WERI-Rb-1 (cell line): ENCODE measurements around the gene TOMM7.
"Not testable (repeated sequence)": the region's sequence is repeated elsewhere in the genome, so short reads cannot be mapped to it uniquely, and the experiment has no call there.

Source experiments
- DNase-seq: peaks from one replicate; pipeline ENCODE4 v3.0.0-alpha.2; 2020
- H3K27ac ChIP-seq: fragments of 250-450 bp; sonication (Bioruptor Pico); 2 replicates; pipeline ENCODE4 v1.5.1; 2020; ENCODE audit warnings: mild to moderate bottlenecking, moderate library complexity
- H3K27me3 ChIP-seq: fragments of 250-450 bp; sonication (Bioruptor Pico); 2 replicates; pipeline ENCODE4 v1.5.1; 2021; ENCODE audit warnings: mild to moderate bottlenecking, low read depth, moderate library complexity; ENCODE audit not compliant: insufficient read depth, severe bottlenecking
- H3K36me3 ChIP-seq: fragments of 250-450 bp; sonication (Bioruptor Pico); 2 replicates; pipeline ENCODE4 v1.5.1; 2020; ENCODE audit warnings: mild to moderate bottlenecking, moderate library complexity
- H3K4me3 ChIP-seq: 2 replicates; pipeline ENCODE4 v1.5.1; 2011; ENCODE audit warnings: low read depth, mild to moderate bottlenecking, control low read depth, low read length
- H3K9me3 ChIP-seq: fragments of 250-450 bp; sonication (Bioruptor Pico); 2 replicates; pipeline ENCODE4 v1.5.1; 2021; ENCODE audit warnings: mild to moderate bottlenecking, moderate library complexity; ENCODE audit not compliant: severe bottlenecking
- CTCF ChIP-seq: IDR thresholded peaks from 2 replicates; pipeline ENCODE4 v1.5.1; 2011; ENCODE audit warnings: low read depth, mild to moderate bottlenecking, control low read depth, inconsistent platforms, low read length

Gene TOMM7

GRCh38 chr7:22808140-22808539 is 14.5 kb downstream of the TOMM7 start:
- Histone ChIP-seq H3K9me3 (no peaks in the 10 kb centered on the region), H3K36me3 (peaks cover 7% of the 10 kb centered on the region), H3K27ac (no peak overlapping the region), H3K27me3 (no peaks in the 10 kb centered on the region), H3K4me3 (no peak overlapping the region)
- TF ChIP-seq CTCF: no peak
- no peak for DNase-seq

DNA sequence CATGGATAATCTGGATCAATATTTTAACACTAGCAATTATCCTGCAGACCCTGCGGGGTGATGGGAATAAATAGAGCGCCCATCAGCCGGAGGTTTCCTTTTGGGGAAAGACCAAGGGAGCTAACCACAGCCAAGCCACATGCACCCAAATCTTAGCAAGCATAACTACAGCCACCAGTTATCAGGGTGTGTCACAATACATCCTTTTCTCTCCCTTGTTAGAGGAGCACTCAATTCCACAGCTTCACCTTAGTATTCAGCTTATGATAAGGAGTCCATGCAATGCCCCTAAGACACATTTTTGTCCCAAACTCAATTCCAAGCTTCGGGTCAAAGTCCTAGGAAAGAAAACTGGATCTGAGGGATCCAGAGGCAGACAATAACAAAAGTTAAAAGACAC is 15.9 kb downstream of the TOMM7 start:
- no peak overlapping the region for H3K27ac ChIP-seq
- no peak for TF ChIP-seq CTCF

DNA sequence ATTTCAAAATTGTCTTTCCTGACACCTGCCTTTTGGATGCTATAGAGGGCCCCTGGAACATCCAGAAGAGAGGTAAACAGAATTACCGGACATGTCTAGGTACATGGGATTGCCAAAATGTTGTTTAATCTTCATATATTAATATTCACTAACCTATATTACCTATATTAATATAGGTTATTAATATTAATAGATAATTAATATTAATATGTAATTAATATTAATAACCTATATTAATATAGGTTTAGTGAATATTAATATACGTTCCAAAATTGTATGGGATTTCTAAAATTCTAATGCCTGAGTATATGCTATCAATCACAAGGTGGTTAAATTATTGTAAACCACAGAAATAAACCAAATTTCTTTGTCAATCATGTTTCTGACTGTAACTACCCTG is 17.4 kb downstream of the TOMM7 start:
- Histone ChIP-seq H3K36me3 (no peaks in the 10 kb centered on the region), H3K4me3 (no peak overlapping the region), H3K27me3 (no peaks in the 10 kb centered on the region), H3K9me3 (peaks cover 4% of the 10 kb centered on the region), H3K27ac (no peak overlapping the region)
- DNase-seq: no peak
- no peak for TF ChIP-seq CTCF

More for the DNA sequence above, 15.9 kb downstream of the TOMM7 start:
- Histone ChIP-seq H3K4me3 (no peak overlapping the region), H3K36me3 (no peaks in the 10 kb centered on the region), H3K9me3 (peaks cover 4% of the 10 kb centered on the region), H3K27me3 (no peaks in the 10 kb centered on the region)
- DNase-seq: no peak

DNA sequence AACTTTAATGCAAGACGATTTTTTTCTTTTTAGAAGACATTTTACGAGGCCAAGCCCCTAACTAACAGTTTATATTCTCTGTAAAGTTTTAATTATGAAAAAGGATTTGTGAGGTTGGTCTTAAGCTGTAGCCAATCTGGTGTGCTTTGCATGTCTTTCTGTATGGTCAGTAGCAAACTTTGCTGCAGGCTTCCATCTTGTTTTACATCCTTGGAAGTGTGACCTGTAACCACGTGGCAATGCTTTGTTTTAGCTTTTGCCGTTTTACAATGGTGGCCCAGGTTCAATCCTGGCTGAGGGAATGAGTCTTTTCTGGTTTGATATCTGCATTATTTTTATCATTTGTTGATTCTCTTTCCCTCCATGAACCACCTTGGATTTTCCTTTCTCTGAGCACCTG is 19.8 kb downstream of the TOMM7 start:
- not testable (repeated sequence) for H3K36me3 ChIP-seq, H3K27ac ChIP-seq, H3K27me3 ChIP-seq, H3K4me3 ChIP-seq, H3K9me3 ChIP-seq, DNase-seq

DNA sequence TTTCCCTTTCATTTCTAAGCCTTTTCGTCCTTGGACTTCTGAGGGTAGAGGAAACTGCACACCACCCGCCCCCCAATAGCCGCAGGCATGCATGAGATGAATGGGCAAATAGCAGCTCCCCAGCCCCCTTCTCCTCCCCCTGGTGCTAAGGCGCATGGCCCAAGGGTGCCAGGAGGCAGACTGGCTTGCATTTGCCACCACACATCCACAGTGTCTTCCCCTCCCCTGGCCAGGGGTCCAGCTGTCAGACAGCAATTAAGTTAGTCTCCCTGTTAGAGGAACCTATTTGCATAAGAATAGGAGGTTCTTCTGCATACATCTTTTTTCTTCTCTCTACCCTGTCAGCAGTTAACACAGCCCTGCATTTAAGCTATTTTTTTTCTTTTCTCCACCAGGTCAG is 20.2 kb downstream of the TOMM7 start:
- no peak for DNase-seq
- Histone ChIP-seq H3K9me3 (peaks cover 4% of the 10 kb centered on the region), H3K36me3 (no peaks in the 10 kb centered on the region), H3K27me3 (no peaks in the 10 kb centered on the region), H3K27ac (no peak overlapping the region), H3K4me3 (no peak overlapping the region)
- TF ChIP-seq CTCF: no peak

DNA sequence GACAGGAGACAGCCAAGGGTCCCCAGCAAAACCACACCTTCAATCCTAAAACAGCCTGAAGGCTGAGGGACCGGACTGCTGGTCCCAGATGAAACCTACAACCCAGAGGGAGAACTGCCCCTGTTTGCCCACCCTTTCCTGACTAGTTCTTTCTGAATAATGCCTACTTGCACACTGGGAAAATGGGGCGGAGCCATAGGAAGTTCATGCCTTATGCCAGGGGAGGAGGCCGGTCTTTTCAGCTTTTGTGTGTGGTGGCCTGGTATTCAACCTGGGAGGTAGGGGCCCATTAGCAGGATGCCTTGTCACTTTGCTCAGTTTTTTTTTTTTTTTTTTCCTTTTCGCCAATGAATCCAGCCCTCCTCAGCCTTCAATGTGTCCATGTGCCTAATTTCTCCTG is 20.7 kb downstream of the TOMM7 start:
- no peak overlapping the region for H3K27ac ChIP-seq
- TF ChIP-seq CTCF: no peak
- no peaks in the 10 kb centered on the region for H3K36me3 ChIP-seq
- H3K4me3 ChIP-seq: no peak overlapping the region
- no peak for DNase-seq
- peaks cover 4% of the 10 kb centered on the region for H3K9me3 ChIP-seq
- no peaks in the 10 kb centered on the region for H3K27me3 ChIP-seq
